AG04450 (cell line): Measurements from ENCODE around the gene COL12A1. TPM values are rescaled to one million over a fixed set of nuclear protein-coding genes. Genes with fewer than 3 reads are reported as not detected.

Experiments
- CTCF ChIA-PET: fragments of 300-600, 350-600 bp; formaldehyde crosslinking; extraction: SDS; loops from one replicate; lab custom pipeline; 2022; ENCODE audit warnings: antibody characterized with exemption, inconsistent platforms; lab: Charles Lee
- POLR2A ChIA-PET: fragments of 350-600 bp; formaldehyde crosslinking; extraction: SDS; loops from one replicate; lab custom pipeline; 2021; ENCODE audit warnings: antibody characterized with exemption, inconsistent platforms; lab: Yijun Ruan, JAX
- DNase-seq: peaks from one replicate; pipeline ENCODE4 v3.0.0-alpha.2; 2011; ENCODE audit warnings: low read depth, low spot score
- H3K27ac ChIP-seq: one replicate; pipeline ENCODE4 v1.5.1; 2012; ENCODE audit warnings: low read depth, low read length, control low read depth
- H3K27me3 ChIP-seq: one replicate; pipeline ENCODE4 v1.6.0; 2012; ENCODE audit warnings: low read length; ENCODE audit not compliant: control insufficient read depth, insufficient read depth
- H3K4me3 ChIP-seq: 2 replicates; pipeline ENCODE4 v1.5.1; 2011; ENCODE audit warnings: mild to moderate bottlenecking, low read depth, low read length, control low read depth
- H3K9me3 ChIP-seq: 2 replicates; pipeline ENCODE4 v1.5.1; 2012; ENCODE audit warnings: low read length; ENCODE audit not compliant: control insufficient read depth, insufficient read depth
- polyA plus RNA-seq: library from polyadenylated mRNA; depleted of rRNA; stranded (reverse); fragments of >200 nt; gene quantifications from 2 replicates; pipeline ENCODE4 v1.2.3, GENCODE V29; 2011
- TF ChIP-seq, protein P1 (sequence below): IDR thresholded peaks from 2 replicates; pipeline ENCODE4 v1.5.1; 2011; ENCODE audit warnings: low read depth, low read length, control low read depth, inconsistent platforms

The COL12A1 gene
- polyA plus RNA-seq, 1 experiment = 1,109 TPM

DNA sequence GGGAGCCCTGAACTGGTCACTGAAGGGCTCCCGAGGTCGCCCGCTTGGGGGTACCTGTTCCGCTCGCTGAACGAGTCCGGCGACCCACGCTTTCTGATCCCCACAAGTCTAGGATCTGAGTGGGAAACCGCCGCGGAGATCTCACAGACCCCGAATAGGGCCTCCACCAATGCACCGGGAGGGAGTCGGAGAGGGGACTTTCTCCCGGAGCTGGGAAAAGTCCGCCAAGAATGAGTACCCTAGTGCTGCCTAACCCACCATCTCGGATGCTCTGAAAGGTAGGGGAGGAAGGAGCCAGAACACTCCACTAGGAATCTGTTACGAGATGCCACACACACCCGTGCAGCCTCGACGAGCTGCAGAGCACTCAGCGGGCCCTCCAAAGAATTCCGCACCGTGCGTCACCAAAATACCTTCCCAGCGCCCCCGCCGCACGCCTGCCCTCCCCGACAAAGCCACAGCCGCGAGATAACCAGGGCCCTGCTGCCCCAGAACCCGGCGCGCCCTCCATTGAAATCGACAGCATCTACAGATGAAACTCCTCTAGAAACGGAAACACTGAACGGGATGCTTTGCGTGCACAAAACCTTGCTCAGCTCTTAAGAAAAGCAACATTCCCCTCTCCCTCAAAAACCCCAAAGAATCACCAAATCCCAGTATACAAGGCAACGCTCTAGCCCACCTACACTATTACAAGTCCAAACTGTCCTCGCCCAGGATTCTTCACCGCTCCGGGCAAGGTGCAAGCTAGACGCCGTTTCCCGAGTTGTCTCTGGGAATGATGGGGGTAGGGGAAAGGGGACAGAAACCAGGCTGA, 686 bp downstream of the COL12A1 start:
- CTCF ChIA-PET = interaction anchor here (1.0 to 3.2 kb wide), 7 partner anchors 101 to 1235 kb away, joined by 3 to 21 read pairs (median 6); no protein-coding TSS in a partner anchor
- peak; percentile 47 for DNase-seq
- H3K27me3 ChIP-seq = no peaks in the 10 kb centered on the region
- POLR2A ChIA-PET = interaction anchor here (0.5 to 1.6 kb wide), 11 partner anchors 21 to 1551 kb away, joined by 3 to 9 read pairs (median 4); partner anchors contain the start of genes COX7A2 and SLC17A5
- TF ChIP-seq, protein P1, sequence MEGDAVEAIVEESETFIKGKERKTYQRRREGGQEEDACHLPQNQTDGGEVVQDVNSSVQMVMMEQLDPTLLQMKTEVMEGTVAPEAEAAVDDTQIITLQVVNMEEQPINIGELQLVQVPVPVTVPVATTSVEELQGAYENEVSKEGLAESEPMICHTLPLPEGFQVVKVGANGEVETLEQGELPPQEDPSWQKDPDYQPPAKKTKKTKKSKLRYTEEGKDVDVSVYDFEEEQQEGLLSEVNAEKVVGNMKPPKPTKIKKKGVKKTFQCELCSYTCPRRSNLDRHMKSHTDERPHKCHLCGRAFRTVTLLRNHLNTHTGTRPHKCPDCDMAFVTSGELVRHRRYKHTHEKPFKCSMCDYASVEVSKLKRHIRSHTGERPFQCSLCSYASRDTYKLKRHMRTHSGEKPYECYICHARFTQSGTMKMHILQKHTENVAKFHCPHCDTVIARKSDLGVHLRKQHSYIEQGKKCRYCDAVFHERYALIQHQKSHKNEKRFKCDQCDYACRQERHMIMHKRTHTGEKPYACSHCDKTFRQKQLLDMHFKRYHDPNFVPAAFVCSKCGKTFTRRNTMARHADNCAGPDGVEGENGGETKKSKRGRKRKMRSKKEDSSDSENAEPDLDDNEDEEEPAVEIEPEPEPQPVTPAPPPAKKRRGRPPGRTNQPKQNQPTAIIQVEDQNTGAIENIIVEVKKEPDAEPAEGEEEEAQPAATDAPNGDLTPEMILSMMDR = no peak
- H3K27ac ChIP-seq = peak overlapping the region; percentile 99
- H3K4me3 ChIP-seq = peak overlapping the region; percentile 97
- H3K9me3 ChIP-seq = no peaks in the 10 kb centered on the region; the same call in 1 of the 2 replicates

DNA sequence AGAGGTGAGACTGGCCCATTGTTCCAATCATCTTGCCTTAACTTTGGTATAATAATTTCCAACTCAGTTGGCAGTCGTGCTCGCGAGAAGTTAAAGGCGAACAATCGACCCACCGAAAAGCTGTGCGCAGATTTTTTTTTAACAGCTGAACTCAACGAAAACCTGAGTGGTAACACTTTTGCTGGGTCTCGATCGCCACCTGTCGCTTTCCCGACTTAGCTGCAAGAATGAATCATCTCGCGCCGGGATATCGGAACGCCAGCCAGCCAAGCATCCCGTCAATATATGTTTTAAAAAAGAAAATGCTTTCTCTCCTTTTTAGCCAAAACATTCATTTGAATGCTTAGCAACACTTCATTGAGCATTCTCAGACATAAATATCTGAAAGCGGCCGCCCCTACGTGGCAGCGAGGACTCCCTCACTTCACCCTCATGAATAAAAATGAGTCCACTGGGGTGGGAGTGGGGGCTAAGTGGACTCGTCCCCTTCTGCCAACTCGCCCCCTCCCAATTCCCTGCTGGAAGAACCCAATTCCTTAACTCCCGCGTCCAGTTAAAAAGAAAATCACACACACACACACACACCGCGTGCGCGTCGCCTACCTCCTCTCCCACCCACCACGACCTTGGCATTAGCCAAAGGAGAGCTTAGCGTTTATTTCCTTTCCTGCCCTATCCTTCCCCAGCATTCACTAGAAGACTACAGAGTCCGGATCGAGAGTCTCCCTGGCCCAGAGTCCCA, 1.5 kb downstream of the COL12A1 start:
- DNase-seq = peak; percentile 88
- H3K9me3 ChIP-seq = no peaks in the 10 kb centered on the region; the same call in 1 of the 2 replicates
- CTCF ChIA-PET = interaction anchor here (0.6 to 3.4 kb wide), 16 partner anchors 51 to 1348 kb away, joined by 3 to 26 read pairs (median 5); no protein-coding TSS in a partner anchor
- no peaks in the 10 kb centered on the region for H3K27me3 ChIP-seq
- peak overlapping the region; percentile 99 for H3K27ac ChIP-seq
- peak overlapping the region; percentile 97 for H3K4me3 ChIP-seq
- POLR2A ChIA-PET = interaction anchor here (1.1 to 1.4 kb wide), 2 partner anchors 109 to 915 kb away, joined by 3 to 4 read pairs; no protein-coding TSS in a partner anchor
- TF ChIP-seq, protein P1 = peak; percentile 78

DNA sequence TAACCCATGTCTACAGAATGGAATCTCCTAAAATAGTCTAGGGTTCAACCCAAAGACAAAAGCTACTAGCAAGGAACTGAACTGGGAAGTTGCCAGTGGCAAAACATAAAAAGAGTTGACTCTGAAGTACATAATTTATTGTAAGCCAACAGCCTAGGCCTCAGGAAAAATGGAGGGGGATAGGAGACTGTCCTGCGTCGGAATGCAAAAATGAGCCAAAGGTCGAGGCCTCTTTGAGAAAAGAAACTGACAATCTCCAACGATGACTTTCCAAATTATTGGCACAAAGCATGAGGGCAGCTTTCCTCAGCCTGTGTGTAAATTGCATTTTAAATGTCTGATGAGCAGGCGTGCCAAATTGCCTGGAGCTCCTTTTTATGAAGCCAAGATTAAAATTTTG, 2.1 kb downstream of the COL12A1 start:
- CTCF ChIA-PET = interaction anchor here (0.6 to 3.4 kb wide), 16 partner anchors 20 to 1348 kb away, joined by 3 to 26 read pairs (median 4); no protein-coding TSS in a partner anchor
- TF ChIP-seq, protein P1 = no peak
- Histone ChIP-seq H3K9me3 (no peaks in the 10 kb centered on the region; the same call in 1 of the 2 replicates), H3K4me3 (peak overlapping the region; percentile 97), H3K27me3 (no peaks in the 10 kb centered on the region), H3K27ac (peak overlapping the region; percentile 99)
- no peak for DNase-seq
- POLR2A ChIA-PET = interaction anchor here (1.1 to 1.4 kb wide), 2 partner anchors 109 to 914 kb away, joined by 3 to 4 read pairs; no protein-coding TSS in a partner anchor

DNA sequence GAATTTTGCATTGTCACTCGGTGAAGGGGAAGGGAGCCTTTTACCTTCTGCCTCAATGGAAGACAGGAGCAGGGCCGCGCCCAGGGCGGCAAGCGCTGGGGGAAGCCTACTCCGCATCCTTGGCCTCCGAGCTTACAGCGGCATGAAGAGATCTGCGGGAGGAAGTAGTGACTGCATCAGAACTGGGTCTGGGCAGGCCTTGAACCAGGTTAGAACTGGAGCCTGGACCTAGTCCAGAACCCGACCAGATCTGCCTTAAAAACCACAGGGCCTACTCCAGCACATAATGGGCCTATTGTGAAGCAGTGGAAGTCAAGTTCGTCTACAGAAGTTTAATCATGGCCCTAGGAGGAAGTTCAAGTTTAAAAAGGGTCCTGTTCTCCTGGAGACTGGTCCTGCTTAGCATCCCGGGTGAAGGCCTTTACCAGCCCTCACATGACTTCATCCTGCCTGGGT, 3.1 kb downstream of the COL12A1 start:
- Histone ChIP-seq H3K4me3 (peak overlapping the region; percentile 97), H3K27ac (peak overlapping the region; percentile 52), H3K9me3 (no peaks in the 10 kb centered on the region; the same call in 1 of the 2 replicates), H3K27me3 (no peaks in the 10 kb centered on the region)
- CTCF ChIA-PET = interaction anchor here (0.6 to 3.4 kb wide), 6 partner anchors 49 to 1347 kb away, joined by 4 to 26 read pairs (median 6); no protein-coding TSS in a partner anchor
- TF ChIP-seq, protein P1 = no peak
- POLR2A ChIA-PET = no interaction called here
- no peak for DNase-seq
